HUES48 (cell line): Measurements from ENCODE around the gene MTMR3.

Source experiments
- H3K27ac ChIP-seq: one replicate; pipeline ENCODE4 v1.7.0; 2013; ENCODE audit warnings: low read depth, low read length, inconsistent platforms
- H3K27me3 ChIP-seq: 2 replicates; pipeline ENCODE4 v1.6.1; 2013; ENCODE audit warnings: mild to moderate bottlenecking, low read length; ENCODE audit not compliant: control insufficient read depth, insufficient read depth
- H3K36me3 ChIP-seq: 2 replicates; pipeline ENCODE4 v1.6.1; 2013; ENCODE audit warnings: low read length; ENCODE audit not compliant: control insufficient read depth, insufficient read depth
- H3K4me1 ChIP-seq: 2 replicates; pipeline ENCODE4 v1.6.1; 2013; ENCODE audit warnings: mild to moderate bottlenecking, low read length; ENCODE audit not compliant: control insufficient read depth, insufficient read depth
- H3K4me3 ChIP-seq: 2 replicates; pipeline ENCODE4 v1.5.1; 2013; ENCODE audit warnings: mild to moderate bottlenecking, low read depth, low read length
- H3K9ac ChIP-seq: 2 replicates; pipeline ENCODE4 v1.6.1; 2013; ENCODE audit warnings: mild to moderate bottlenecking, low read depth, low read length, moderate library complexity
- H3K9me3 ChIP-seq: 2 replicates; pipeline ENCODE4 v1.6.1; 2013; ENCODE audit warnings: low read length; ENCODE audit not compliant: control insufficient read depth, insufficient read depth

The MTMR3 gene

DNA sequence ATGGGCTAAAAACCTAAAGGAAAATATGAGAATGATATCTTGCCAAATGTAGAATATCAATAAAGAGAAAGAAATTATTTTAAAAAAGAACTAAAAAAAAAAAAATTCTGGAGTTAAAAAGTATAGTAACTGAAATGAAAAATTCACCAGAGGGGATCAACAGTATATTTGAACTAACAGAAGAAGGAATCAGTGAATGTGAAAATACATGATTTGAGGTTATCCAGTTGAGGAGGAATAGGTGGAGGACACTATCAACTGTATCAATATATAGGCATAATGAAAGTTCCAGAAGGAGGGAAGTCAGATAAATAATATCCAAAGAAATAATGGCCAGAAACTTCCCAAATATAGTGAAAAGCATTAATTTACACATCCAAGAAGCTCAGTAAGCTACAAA is 181.2 kb downstream of the MTMR3 start:
- H3K4me3 ChIP-seq: no peak overlapping the region

DNA sequence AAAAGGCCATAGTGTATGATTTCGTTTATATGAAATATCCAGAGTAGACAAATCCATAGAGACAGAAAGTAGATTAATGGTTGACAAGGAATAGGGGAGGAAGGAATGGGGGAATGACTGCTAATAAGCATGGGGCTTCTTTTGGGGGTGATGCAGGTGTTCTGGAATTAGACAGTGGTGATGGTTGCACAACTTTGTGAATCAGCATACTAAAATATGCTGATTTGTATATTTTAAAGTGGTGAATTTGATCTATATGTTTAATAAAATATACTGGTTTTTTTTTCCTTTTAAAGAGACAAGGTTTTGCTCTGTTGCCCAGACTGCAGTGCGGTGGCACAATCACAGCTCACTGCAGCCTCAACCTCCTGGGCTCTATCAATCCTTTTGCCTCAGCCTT is 190.8 kb downstream of the MTMR3 start:
- no peaks in the 10 kb centered on the region for H3K9me3 ChIP-seq
- peaks cover 1% of the 10 kb centered on the region; the same call in 1 of the 2 replicates for H3K4me1 ChIP-seq
- H3K4me3 ChIP-seq: no peak overlapping the region
- H3K27ac ChIP-seq: no peak overlapping the region
- no peak overlapping the region for H3K9ac ChIP-seq
- H3K36me3 ChIP-seq: no peaks in the 10 kb centered on the region
- H3K27me3 ChIP-seq: no peaks in the 10 kb centered on the region

More for the DNA sequence above, 181.2 kb downstream of the MTMR3 start:
- peaks cover 5% of the 10 kb centered on the region; the same call in 1 of the 2 replicates for H3K9me3 ChIP-seq
- H3K27ac ChIP-seq: no peak overlapping the region
- no peaks in the 10 kb centered on the region for H3K36me3 ChIP-seq
- no peaks in the 10 kb centered on the region for H3K4me1 ChIP-seq
- H3K9ac ChIP-seq: no peak overlapping the region
- no peaks in the 10 kb centered on the region for H3K27me3 ChIP-seq

DNA sequence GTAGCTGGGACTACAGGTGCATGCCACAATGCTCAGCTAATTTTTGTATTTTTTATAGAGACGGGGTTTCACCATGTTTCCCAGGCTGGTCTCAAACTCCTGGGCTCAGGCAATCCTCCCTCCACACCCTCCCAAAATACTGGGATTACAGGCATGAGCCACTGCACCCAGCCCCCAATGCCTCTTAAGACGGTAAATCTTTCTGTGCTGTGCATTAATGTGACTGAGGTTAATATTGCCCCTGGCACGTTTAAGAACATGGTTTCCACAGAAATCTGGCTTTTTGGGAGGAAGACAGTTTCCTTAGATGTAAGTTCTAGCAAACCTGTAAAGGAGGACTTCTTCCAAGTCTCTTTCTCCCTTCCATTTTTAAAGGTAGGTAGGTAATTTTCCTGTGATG is 191.2 kb downstream of the MTMR3 start:
- Histone ChIP-seq H3K9ac (no peak overlapping the region), H3K27me3 (no peaks in the 10 kb centered on the region), H3K9me3 (no peaks in the 10 kb centered on the region), H3K4me1 (peaks cover 3% of the 10 kb centered on the region; the same call in 1 of the 2 replicates), H3K36me3 (no peaks in the 10 kb centered on the region), H3K27ac (no peak overlapping the region), H3K4me3 (no peak overlapping the region)

DNA sequence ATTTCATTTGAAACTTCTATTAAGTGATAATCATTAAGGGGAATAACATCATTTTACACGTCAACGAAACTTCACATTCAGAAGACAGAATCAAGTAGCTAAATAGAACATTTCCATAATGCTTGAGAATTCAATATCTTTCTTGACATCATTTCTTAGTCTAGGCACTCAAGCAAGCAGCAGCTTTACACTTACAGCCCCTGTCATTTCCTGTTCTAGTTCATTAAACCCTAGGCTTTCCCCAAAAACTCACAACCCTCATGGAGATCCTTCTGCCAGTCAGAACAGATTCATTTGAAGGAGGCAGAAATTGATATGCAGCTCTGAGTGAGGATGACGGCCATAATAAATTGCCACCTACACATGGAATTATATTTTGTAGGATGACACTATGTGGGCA is 192.0 kb downstream of the MTMR3 start:
- Histone ChIP-seq H3K4me3 (no peak overlapping the region), H3K27ac (no peak overlapping the region), H3K27me3 (no peaks in the 10 kb centered on the region), H3K36me3 (no peaks in the 10 kb centered on the region), H3K4me1 (peaks cover 3% of the 10 kb centered on the region; the same call in 1 of the 2 replicates), H3K9me3 (no peaks in the 10 kb centered on the region), H3K9ac (no peak overlapping the region)

DNA sequence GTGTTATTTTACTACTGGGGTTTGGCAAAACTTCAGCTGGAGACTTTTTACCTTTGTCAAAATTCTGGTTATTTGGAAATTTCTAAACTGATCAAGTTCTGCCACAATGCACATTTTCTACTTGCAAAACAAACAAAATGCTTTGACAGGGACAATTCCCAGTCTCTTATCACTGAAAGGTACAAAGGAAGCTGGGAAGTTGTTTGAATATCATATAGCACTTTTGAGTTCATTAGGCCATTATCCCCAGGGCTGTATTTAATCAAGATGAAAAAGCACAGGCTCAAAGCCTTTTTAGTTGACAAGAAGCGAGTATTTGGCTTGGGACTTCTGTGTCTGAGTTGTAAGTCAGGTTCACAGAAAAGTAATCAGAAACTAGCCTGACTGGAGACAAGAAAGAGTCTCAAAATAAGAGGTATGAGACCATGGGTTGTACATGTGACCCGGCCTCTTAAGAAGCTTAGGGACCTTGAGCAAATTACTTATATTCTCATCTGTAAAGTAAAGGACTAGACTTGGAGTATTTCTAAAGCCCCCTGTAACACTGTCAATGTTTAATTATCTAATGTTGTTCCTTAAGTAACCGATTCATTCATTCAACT is 194.4 kb downstream of the MTMR3 start:
- Histone ChIP-seq H3K27ac (no peak overlapping the region), H3K27me3 (peaks cover 4% of the 10 kb centered on the region; the same call in 1 of the 2 replicates), H3K9me3 (no peaks in the 10 kb centered on the region), H3K36me3 (no peaks in the 10 kb centered on the region), H3K4me1 (peaks cover 3% of the 10 kb centered on the region; the same call in 1 of the 2 replicates), H3K9ac (no peak overlapping the region), H3K4me3 (no peak overlapping the region)

DNA sequence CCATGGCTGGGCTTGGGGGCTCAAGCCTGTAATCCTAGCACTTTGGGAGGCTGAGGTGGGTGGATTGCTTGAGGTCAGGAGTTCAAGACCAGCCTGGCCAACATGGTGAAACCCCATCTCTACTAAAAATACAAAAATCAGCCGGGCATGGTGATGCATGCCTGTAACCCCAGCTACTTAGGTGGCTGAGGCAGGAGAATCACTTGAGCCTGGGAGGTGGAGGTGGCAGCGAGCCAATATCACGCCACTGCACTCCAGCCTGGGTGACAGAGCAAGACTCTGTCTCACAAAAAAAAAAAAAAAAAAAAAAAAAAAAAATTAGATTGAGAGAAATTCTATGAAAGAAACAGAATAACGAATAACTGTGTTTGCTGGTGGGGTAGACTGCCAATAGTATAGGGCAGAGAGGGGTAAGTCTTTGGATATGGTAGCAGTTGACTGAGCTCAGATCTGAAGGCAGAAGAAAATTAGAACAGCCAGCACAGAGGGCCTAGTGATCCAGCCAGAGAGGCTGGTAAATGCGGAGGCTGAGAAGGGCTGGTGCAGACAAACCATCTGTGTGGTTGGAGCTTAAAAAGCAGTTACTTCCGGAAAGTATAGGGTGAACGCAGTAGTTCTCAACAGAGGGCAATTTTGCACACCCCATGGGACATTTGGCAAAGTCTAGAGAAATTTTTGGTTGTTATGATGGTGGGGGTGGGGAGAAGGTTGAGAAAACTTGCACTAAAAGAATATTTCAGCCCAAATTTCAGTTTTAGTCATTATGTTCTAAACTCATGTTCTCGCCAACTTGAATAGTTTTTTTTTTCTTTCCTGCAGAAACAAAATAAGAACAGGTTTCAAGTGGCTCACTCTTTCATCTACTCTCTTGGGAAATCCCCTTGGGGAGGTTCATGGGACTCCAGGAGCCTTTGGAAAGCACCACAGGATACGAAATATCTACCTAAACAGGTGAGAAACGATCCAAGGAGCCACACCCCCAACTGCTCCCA is 195.6 kb downstream of the MTMR3 start:
- Histone ChIP-seq H3K4me3 (no peak overlapping the region), H3K9me3 (no peaks in the 10 kb centered on the region), H3K36me3 (no peaks in the 10 kb centered on the region), H3K9ac (no peak overlapping the region), H3K27ac (no peak overlapping the region), H3K27me3 (peaks cover 4% of the 10 kb centered on the region; the same call in 1 of the 2 replicates), H3K4me1 (peaks cover 3% of the 10 kb centered on the region; the same call in 1 of the 2 replicates)

DNA sequence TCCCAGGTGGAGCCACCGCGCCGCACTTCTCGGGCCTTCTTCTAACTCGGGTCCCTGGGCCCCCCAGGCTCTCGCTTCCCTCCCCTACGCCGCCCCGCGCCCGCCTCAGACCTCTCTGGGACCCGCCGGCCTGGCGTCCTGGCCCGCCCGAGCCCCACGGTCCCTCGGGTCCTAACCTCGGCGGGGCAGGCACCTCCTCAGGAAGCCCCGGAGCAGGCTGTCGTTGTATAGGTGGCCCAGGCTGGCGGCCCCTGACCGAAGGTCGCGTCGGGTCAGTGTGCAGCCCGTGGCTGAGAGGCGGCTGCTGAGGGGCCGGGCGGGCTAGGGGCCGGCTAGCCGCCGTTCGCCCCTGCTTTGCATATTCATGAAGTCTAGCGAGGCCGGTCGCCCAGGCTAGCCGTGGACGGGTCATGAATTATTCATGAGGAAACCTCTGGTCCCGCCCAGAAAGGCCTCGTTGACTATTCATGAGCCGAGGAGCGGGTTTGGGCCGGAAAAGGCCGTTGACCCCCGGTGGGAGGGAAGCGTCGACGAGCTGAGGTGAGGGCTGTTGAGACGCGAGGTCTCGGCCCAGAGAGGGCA is 197.1 kb downstream of the MTMR3 start, which contains the start of gene HORMAD2:
Gene HORMAD2 (plus strand): TSS at position 513 of the 582 bp plus-strand sequence. CDS start 13,489 bp downstream, outside the sequence.
- Histone ChIP-seq H3K9me3 (no peaks in the 10 kb centered on the region), H3K9ac (no peak within 1 kb of the TSS), H3K36me3 (no peaks in the 10 kb centered on the region), H3K27ac (no peak within 1 kb of the TSS), H3K27me3 (peaks cover 4% of the 10 kb centered on the region; the same call in 1 of the 2 replicates), H3K4me1 (peaks cover 3% of the 10 kb centered on the region; the same call in 1 of the 2 replicates), H3K4me3 (peak within 1 kb of the TSS; percentile 58)
